GM21529 (cell line): ENCODE results near the gene SRC.

Experiments
- ATAC-seq: cut with Tn5 transposase; IDR thresholded peaks from one replicate; pipeline ENCODE4 v1.9.1; 2021; ENCODE audit not compliant: unreplicated experiment

Gene SRC

GRCh38 chr20:37380864-37381579, 35.1 kb downstream of the SRC start:
- no peak for ATAC-seq

DNA sequence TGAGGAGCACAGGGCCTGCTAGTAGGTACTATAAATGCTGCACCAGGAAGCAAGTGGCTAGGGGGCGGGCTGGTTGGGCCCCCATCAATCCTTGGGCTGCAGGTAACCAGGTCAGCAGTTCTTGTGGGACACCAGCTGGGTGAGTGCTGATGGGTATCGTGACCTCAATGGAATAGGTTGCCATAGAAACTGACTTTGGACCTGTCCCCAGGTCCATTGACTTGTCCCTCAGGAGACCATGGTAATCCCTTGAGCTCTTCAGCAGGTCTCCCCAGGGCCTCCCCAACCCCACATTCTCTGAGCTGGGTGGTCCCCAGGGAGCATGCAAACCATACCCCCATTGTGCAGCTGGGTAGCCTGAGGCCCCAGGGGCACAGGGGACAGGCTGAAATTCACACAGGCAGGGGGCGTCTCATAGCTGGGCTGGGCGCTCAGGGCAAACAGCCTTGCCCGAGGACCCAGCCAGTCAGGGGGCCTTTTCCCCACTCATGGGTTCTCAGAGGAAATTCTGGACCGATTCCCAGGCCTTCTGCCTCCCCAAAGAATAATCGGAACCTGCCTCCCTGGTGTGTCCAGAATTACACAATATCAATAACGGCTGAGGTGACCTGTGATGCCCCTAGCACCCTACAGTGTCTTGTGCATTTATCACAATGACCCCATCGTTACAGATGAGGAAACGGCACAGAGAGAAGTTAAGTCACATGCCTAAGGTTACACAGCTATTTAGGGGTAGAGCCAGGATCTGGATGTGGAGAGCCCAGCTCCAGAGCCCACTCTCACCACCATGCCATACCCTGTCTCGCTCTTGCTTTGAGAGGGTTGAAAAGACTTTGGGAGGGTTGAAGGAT, 35.9 kb downstream of the SRC start:
- ATAC-seq, result no peak

GRCh38 chr20:37382482-37383120, 36.7 kb downstream of the SRC start:
- ATAC-seq, result no peak

- ATAC-seq, result no peak
Measured at GRCh38 chr20:37383229-37383989, 37.5 kb downstream of the SRC start.

GRCh38 chr20:37384683-37385174, 38.8 kb downstream of the SRC start:
- ATAC-seq, result peak; percentile 44

DNA sequence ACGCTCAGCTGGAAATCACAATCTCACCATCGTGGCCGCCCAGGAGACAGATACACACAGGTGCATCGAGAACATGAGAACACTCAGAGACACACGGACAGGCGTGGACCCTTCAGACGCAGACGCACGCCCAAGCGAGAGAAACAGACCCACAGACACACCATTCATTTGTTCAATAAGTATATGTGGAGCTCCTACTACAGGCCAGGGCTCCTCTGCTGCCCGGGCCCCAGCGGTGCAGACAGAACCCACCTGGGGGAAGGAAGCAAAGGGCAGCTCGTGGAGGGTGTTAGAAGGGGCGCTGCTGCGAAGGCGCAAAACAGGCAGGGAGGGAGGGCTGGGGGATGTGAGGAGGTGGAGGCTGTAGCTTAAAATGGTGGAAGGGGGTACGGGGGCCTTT, 39.2 kb downstream of the SRC start:
- no peak for ATAC-seq

GRCh38 chr20:37385659-37386504, 39.9 kb downstream of the SRC start:
- no peak for ATAC-seq

GRCh38 chr20:37386505-37387251, 40.7 kb downstream of the SRC start:
- no peak for ATAC-seq

- no peak for ATAC-seq
Measured at GRCh38 chr20:37387519-37388269, 41.8 kb downstream of the SRC start.

DNA sequence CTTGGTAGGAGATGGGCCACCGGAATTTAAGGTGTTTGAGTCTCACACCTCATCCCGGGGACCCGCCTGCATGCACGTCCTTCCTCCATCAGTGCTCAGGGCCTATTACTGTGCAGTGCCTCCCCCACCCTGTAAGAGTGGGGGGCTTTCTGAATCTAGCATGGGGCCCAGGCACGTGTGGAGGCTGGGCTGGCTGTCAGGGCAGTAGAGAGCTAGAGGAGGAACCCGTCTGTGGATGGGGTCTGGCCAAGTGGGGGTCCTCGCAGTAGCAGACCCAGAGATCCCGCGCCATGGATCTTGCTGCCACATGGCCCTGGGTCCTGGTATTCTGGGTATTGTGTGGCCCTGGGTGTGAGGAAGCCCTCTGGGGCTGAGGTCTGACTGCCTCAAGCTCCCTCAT, 42.9 kb downstream of the SRC start:
- ATAC-seq, result no peak

- no peak for ATAC-seq
Measured at GRCh38 chr20:37389241-37389747, 43.4 kb downstream of the SRC start.

DNA sequence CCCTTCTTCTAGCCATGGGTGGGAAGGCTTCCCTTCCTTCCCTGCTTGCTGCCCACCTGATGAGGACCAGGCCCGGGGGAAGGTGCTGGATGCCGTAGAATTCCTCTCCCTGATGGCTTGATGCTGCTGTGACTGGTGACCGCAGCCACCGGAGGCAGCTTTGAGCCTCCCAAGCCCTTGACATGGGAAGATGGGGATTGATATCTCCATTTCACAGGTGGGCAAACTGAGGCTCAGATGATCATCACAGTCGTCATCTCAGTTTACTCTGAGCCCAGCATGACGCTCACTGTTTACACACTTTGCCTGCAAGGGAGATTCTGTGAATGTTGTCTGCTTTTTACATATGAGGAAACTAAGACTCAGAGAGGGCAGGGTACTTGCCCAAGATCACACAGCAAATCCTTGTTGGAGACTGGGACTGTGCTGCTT, 43.9 kb downstream of the SRC start:
- no peak for ATAC-seq

- ATAC-seq, result no peak
Measured at GRCh38 chr20:37390503-37390890, 44.6 kb downstream of the SRC start.

GRCh38 chr20:37390891-37391525, 45.1 kb downstream of the SRC start:
- ATAC-seq, result no peak

DNA sequence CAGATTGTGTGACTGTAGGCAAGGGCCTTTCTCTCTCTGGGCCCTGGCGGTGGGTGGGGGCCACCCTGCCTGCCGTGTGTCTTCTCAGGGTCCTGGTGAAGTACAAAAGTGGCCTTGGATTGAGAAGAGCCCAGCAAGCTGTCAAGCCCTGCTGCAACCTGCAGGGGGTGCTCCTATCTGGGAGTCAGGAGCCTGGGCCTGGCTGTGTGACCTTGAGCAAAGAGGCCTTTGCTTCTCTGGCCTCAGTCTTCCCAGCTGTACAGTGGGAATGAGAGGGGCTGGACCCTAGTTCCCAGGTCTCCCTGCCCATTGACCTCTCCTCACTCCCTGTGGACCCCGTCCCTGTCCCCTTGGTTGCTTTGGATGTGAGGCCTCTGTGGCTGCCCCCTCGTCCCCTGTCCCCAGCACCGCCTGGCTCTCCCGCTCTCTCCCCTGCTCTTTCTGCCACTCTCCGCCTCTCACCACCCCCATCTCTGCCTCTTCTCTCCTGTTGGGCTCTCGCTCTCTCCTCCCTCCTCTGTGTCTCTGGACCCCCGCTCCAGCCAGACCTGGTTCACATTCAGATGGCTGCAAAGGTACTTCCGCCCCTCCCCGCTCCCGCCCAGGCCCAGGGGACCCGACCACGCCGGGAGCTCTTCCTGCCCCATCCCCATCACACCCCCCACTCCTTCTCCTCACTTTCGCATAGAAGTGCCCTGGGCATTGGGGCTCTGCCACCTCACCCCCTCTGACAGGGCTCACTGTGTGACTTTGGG, 46.7 kb downstream of the SRC start:
- ATAC-seq, result no peak

GRCh38 chr20:37393196-37393862, 47.4 kb downstream of the SRC start:
- ATAC-seq, result no peak
